Measurements from ENCODE around the gene NIPSNAP2.

- no peak for TF ChIP-seq CTCF (IDR thresholded peaks at IDR 0.05)
- TF ChIP-seq SMC3 (IDR thresholded peaks at IDR 0.05) = no peak
- no peak for TF ChIP-seq RFX5 (IDR thresholded peaks at IDR 0.05)
Measured at GRCh38 chr7:55966851-55967250, 2.5 kb downstream of the NIPSNAP2 start.

Data from A549 (cell line).